PC-9 (cell line): ENCODE results near the gene LBHD2. TPM values are rescaled to one million over a fixed set of nuclear protein-coding genes. Genes with fewer than 3 reads are reported as not detected.
"Not testable (repeated sequence)": the region's sequence is repeated elsewhere in the genome, so short reads cannot be mapped to it uniquely, and the experiment has no call there.

ENCODE experiments used
- BruUV-seq: library from RNA; stranded (reverse); fragments of 400-500 nt; replicated peaks from 2 replicates; lab custom pipeline; 2021; lab: Mats Ljungman, UMichigan
- CTCF ChIA-PET: fragments of 300-600 bp; sonication (Branson Sonifier 250); formaldehyde crosslinking; loops from one replicate; lab custom pipeline; 2022; ENCODE audit warnings: antibody characterized with exemption; lab: Charles Lee
- POLR2A ChIA-PET: fragments of 300-600 bp; sonication (Branson Sonifier 250); formaldehyde crosslinking; loops from one replicate; lab custom pipeline; 2022; ENCODE audit warnings: antibody characterized with exemption; ENCODE audit not compliant: unreplicated experiment; lab: Charles Lee
- DNase-seq, 2 experiments: peaks; one replicate each; pipeline versions ENCODE4 v3.0.0 to v3.0.0-alpha.2; 2015 to 2022; ENCODE audit warnings: mixed read lengths in 1 of 2
- H2AFZ ChIP-seq: fragments of 200-600 bp; sonication (generic); 2 replicates; pipeline ENCODE4 v1.8.1; 2017; ENCODE audit warnings: antibody characterized with exemption
- H3F3A ChIP-seq: fragments of 200-600 bp; sonication (generic); 2 replicates; pipeline ENCODE4 v1.8.1; 2017; ENCODE audit warnings: antibody characterized with exemption, mild to moderate bottlenecking, low read depth; ENCODE audit not compliant: insufficient read depth
- H3K27ac ChIP-seq: fragments of 200-600 bp; sonication (generic); 2 replicates; pipeline ENCODE4 v1.6.1; 2016; ENCODE audit warnings: mixed run types
- H3K27me3 ChIP-seq: fragments of 200-600 bp; sonication (generic); 2 replicates; pipeline ENCODE4 v1.6.1; 2016; ENCODE audit warnings: low read depth, mixed run types; ENCODE audit not compliant: insufficient read depth
- H3K36me3 ChIP-seq: fragments of 200-600 bp; sonication (generic); 2 replicates; pipeline ENCODE4 v1.6.1; 2016; ENCODE audit warnings: low read depth, mixed run types
- H3K4me1 ChIP-seq: fragments of 200-600 bp; sonication (generic); replicated peaks from 2 replicates; pipeline ENCODE4 v1.6.1; 2016; ENCODE audit warnings: mixed run types; ENCODE audit not compliant: insufficient read depth
- H3K4me2 ChIP-seq: fragments of 200-600 bp; sonication (generic); 2 replicates; pipeline ENCODE4 v1.6.1; 2017; ENCODE audit warnings: mixed run types
- H3K4me3 ChIP-seq: fragments of 200-600 bp; sonication (generic); 2 replicates; pipeline ENCODE4 v1.6.1; 2016; ENCODE audit warnings: mixed run types
- H3K79me2 ChIP-seq: fragments of 200-600 bp; sonication (generic); 2 replicates; pipeline ENCODE4 v1.6.1; 2017; ENCODE audit warnings: low read depth, mixed run types
- H3K9me2 ChIP-seq: fragments of 200-600 bp; sonication (generic); 2 replicates; pipeline ENCODE4 v1.8.1; 2017; ENCODE audit warnings: mild to moderate bottlenecking; ENCODE audit not compliant: insufficient read depth
- H3K9me3 ChIP-seq: fragments of 200-600 bp; sonication (generic); 2 replicates; pipeline ENCODE4 v1.8.1; 2016; ENCODE audit warnings: low read depth; ENCODE audit not compliant: insufficient read depth
- H4K20me1 ChIP-seq: fragments of 200-600 bp; sonication (generic); 2 replicates; pipeline ENCODE4 v1.8.1; 2017; ENCODE audit not compliant: insufficient read depth
- EZH2 ChIP-seq: fragments of 200-600 bp; sonication (generic); IDR thresholded peaks from 2 replicates; pipeline ENCODE4 v1.8.0; 2017; ENCODE audit warnings: antibody characterized with exemption, low read depth
- intact Hi-C: fragments of 100-400 bp; cut with micrococcal nuclease; formaldehyde crosslinking; loops from one replicate; pipeline ENCODE4 v1.10.0; 2022; ENCODE audit not compliant: unreplicated experiment
- total RNA-seq: library from RNA; stranded (reverse); gene quantifications from 2 replicates; pipeline ENCODE4 v1.2.3, GENCODE V29; 2021
- TF ChIP-seq, protein P1 (sequence below): fragments of 200-600 bp; sonication (generic); conservative IDR thresholded peaks from 2 replicates; pipeline ENCODE4 v1.6.1; 2017; ENCODE audit warnings: mixed run types, antibody characterized with exemption, mild to moderate bottlenecking, moderate library complexity

Gene LBHD2
- total RNA-seq, 1 experiment from 2014 or later = 0.52 TPM

DNA sequence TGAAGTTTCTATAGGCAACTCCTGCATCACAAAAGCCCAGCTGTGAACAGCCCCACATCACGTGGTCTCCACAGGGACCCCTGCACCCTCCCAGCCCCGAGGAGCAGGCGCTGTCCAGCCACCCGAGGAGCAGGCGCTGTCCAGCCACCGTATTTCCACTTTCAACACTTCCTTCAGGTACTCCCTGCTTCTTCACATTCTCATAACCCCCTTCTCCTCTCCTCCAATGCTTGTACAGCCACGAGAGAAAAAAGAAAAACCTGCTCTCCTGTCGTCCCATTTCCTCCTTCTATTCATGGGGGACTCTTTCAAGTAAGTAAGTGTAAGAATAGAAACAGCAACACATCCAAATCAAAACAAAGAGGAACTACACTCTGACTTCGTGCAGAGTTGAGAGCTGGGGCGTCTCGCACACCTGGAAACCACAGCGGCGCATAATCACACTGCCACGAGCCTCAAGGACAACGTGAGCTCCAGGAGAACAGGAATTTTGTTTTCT is 38.6 kb upstream of the LBHD2 start:
- no peaks in the 10 kb centered on the region for H3K9me2 ChIP-seq
- H3K4me2 ChIP-seq = no peak overlapping the region
- H3K4me3 ChIP-seq = no peak overlapping the region
- no peak overlapping the region for H2AFZ ChIP-seq
- intact Hi-C loops = no loop called here
- H3K36me3 ChIP-seq = peaks cover 27% of the 10 kb centered on the region
- no peaks in the 10 kb centered on the region for H3K27me3 ChIP-seq
- TF ChIP-seq, protein P1, sequence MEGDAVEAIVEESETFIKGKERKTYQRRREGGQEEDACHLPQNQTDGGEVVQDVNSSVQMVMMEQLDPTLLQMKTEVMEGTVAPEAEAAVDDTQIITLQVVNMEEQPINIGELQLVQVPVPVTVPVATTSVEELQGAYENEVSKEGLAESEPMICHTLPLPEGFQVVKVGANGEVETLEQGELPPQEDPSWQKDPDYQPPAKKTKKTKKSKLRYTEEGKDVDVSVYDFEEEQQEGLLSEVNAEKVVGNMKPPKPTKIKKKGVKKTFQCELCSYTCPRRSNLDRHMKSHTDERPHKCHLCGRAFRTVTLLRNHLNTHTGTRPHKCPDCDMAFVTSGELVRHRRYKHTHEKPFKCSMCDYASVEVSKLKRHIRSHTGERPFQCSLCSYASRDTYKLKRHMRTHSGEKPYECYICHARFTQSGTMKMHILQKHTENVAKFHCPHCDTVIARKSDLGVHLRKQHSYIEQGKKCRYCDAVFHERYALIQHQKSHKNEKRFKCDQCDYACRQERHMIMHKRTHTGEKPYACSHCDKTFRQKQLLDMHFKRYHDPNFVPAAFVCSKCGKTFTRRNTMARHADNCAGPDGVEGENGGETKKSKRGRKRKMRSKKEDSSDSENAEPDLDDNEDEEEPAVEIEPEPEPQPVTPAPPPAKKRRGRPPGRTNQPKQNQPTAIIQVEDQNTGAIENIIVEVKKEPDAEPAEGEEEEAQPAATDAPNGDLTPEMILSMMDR = no peak
- peaks cover 4% of the 10 kb centered on the region; the same call in 1 of the 2 replicates for H3K9me3 ChIP-seq
- no peak for DNase-seq
- H3K79me2 ChIP-seq = peaks cover 99% of the 10 kb centered on the region
- peaks cover 13% of the 10 kb centered on the region; the same call in 1 of the 2 replicates for H3F3A ChIP-seq
- no TSS peak for BruUV-seq
- no peak overlapping the region for H3K27ac ChIP-seq
- ChIA-PET CTCF (interaction anchor here (0.5 kb wide), 1 partner anchor 10 kb away, joined by 7 read pairs; no protein-coding TSS in a partner anchor), POLR2A (interaction anchor here (0.7 kb wide), 1 partner anchor 11 kb away, joined by 8 read pairs; no protein-coding TSS in a partner anchor)
- peaks cover 76% of the 10 kb centered on the region for H4K20me1 ChIP-seq
- H3K4me1 ChIP-seq = peaks cover 8% of the 10 kb centered on the region; the same call in 1 of the 2 replicates

DNA sequence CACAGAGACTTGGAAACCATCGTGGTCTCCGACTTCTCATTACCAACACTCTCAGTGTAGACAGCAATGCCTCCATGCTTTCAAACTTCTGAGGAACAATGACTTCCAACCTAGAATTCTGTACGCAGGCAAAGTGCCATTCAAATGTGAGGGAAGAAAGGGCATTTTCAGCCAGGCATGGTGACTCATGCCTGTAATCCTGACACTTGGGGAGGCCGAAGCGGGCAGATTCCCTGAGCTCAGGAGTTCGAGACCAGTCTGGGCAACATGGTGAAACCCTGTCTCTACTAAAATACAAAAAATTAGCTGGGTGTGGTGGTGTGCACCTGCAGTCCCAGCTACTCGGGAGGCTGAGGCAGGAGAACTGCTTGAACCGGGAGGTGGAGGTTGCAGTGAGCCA is 36.6 kb upstream of the LBHD2 start:
- CTCF ChIA-PET, BruUV-seq: not testable (repeated sequence)
- POLR2A ChIA-PET = interaction anchor here (0.6 kb wide), 1 partner anchor 81 kb away, joined by 3 read pairs; no protein-coding TSS in a partner anchor

DNA sequence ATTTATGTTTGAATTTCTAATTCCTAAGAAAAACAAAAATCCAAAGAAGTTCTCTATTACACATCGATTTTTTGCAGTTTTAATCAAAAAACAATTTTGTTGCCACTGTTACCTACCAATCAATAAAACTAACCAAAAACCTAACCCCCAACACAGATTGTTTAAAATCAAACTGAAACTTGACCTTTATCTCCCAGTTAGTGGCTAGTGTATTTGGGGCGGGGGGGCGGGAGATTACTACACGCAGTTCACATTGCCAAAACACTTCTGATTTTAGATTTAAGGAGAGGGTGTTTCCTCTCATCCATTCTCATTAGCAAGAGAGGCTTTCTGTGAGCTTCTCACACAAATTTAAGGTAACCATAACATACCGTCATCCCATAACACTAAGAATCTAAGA is 33.1 kb upstream of the LBHD2 start:
- no peak for TF ChIP-seq EZH2
- H3K4me3 ChIP-seq = no peak overlapping the region
- ChIA-PET POLR2A (interaction anchor here (0.7 kb wide), 2 partner anchors 23 to 632 kb away, joined by 3 to 37 read pairs; no protein-coding TSS in a partner anchor), CTCF (interaction anchor here (1.0 kb wide), 1 partner anchor 24 kb away, joined by 8 read pairs; no protein-coding TSS in a partner anchor)
- H3K79me2 ChIP-seq = peaks cover 100% of the 10 kb centered on the region
- H3K36me3 ChIP-seq = peaks cover 10% of the 10 kb centered on the region; the same call in 1 of the 2 replicates
- no peak overlapping the region for H2AFZ ChIP-seq
- H3K9me3 ChIP-seq = no peaks in the 10 kb centered on the region
- DNase-seq = no peak
- H3K9me2 ChIP-seq = no peaks in the 10 kb centered on the region
- H3F3A ChIP-seq = peaks cover 29% of the 10 kb centered on the region; the same call in 1 of the 2 replicates
- intact Hi-C loops = no loop called here
- H3K27ac ChIP-seq = peak overlapping the region; percentile 24; the same call in 1 of the 2 replicates
- peaks cover 24% of the 10 kb centered on the region for H3K4me1 ChIP-seq
- no peak overlapping the region for H3K4me2 ChIP-seq
- H4K20me1 ChIP-seq = peaks cover 86% of the 10 kb centered on the region
- H3K27me3 ChIP-seq = no peaks in the 10 kb centered on the region
- no TSS peak for BruUV-seq

More for the DNA sequence above, 36.6 kb upstream of the LBHD2 start:
- H4K20me1 ChIP-seq = peaks cover 87% of the 10 kb centered on the region
- peaks cover 99% of the 10 kb centered on the region for H3K79me2 ChIP-seq
- H3K9me3 ChIP-seq, DNase-seq, H3K36me3 ChIP-seq, H3K9me2 ChIP-seq, H3K4me3 ChIP-seq, H3K27me3 ChIP-seq, H2AFZ ChIP-seq, intact Hi-C loops, H3K27ac ChIP-seq, H3K4me2 ChIP-seq: not testable (repeated sequence)
- H3K4me1 ChIP-seq = peaks cover 12% of the 10 kb centered on the region; the same call in 1 of the 2 replicates
- peaks cover 13% of the 10 kb centered on the region; the same call in 1 of the 2 replicates for H3F3A ChIP-seq

DNA sequence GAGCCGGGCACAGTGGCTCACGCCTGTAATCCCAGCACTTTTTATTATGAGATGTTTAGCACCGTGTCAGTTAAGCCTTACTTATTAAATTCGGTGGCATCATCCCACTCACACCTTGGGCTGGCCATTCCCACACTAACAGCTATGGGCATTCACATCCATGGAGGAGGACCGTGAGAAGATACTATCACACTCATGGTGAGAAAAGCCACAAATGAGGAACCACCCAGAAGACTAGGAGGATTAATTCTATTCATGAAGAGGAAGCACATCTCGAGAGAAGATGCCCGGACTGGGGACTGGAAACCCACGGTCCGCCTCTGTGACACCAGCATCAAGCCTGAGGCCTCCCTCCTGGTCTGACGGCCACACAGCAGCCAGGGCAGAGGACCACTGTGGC is 31.6 kb upstream of the LBHD2 start:
- Histone ChIP-seq H2AFZ (no peak overlapping the region), H4K20me1 (peaks cover 78% of the 10 kb centered on the region), H3K27me3 (no peaks in the 10 kb centered on the region), H3K79me2 (peaks cover 96% of the 10 kb centered on the region), H3F3A (peaks cover 33% of the 10 kb centered on the region; the same call in 1 of the 2 replicates), H3K4me3 (no peak overlapping the region), H3K36me3 (peaks cover 10% of the 10 kb centered on the region; the same call in 1 of the 2 replicates), H3K4me1 (peaks cover 28% of the 10 kb centered on the region), H3K9me3 (no peaks in the 10 kb centered on the region), H3K4me2 (no peak overlapping the region), H3K27ac (no peak overlapping the region), H3K9me2 (no peaks in the 10 kb centered on the region)
- BruUV-seq = no TSS peak
- intact Hi-C loops = no loop called here
- CTCF ChIA-PET = interaction anchor here (0.6 kb wide), 2 partner anchors 40 to 536 kb away, joined by 3 read pairs; no protein-coding TSS in a partner anchor
- POLR2A ChIA-PET = no interaction called here
- DNase-seq = no peak
- no peak for TF ChIP-seq EZH2
- TF ChIP-seq, protein P1 = no peak
